ENCODE measurements around the gene CDC25B. TPM values are rescaled to one million over a fixed set of nuclear protein-coding genes. Genes with fewer than 3 reads are reported as not detected.

The CDC25B gene
- total and polyA plus RNA-seq, 3 experiments from 2014 or later, result 61.6 to 81.6 (median 78.0) TPM

DNA sequence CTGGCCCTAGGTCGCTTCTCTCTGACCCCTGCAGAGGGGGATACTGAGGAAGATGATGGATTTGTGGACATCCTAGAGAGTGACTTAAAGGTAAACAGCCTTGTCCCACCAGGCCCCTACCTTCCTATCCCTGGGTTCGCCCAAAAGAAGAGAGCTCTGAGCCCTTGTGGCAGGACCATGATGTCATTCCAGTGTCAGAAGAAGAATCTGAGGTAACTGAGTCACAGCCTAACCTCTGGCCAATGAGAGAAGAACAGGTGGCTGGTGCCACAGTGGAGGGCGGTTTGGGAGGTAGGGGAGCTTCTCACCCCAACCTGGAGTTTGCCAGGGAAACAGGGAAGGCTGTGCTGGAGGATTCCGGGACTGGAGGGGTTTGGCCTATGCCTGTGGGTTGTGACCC is 5.2 kb downstream of the CDC25B start:
- peaks cover 0 to 3% of the 10 kb centered on the region in 2 donors for H3K27me3 Mint-ChIP-seq
- Histone ChIP-seq H3K27me3 (ENCODE audit: insufficient read depth, low read length, poor library complexity, severe bottlenecking) (no peaks in the 10 kb centered on the region), H3K9me3 (ENCODE audit: low read length) (no peaks in the 10 kb centered on the region), H3K4me3 (ENCODE audit: low read length) (no peak overlapping the region), H3K27ac (ENCODE audit: low read depth, low read length) (peak overlapping the region; percentile 49), H3K4me1 (ENCODE audit: insufficient read depth, low read length) (peaks cover 64% of the 10 kb centered on the region), H3K36me3 (ENCODE audit: insufficient read depth, low read length) (peaks cover 69% of the 10 kb centered on the region)
- CTCF ChIA-PET, result interaction anchor here (0.6 to 2.9 kb wide), 2 partner anchors 18 to 1128 kb away, joined by 3 to 29 read pairs; partner anchors contain the start of gene AP5S1
- H3K36me3 Mint-ChIP-seq, result peaks cover 40 to 95% (median 48%) of the 10 kb centered on the region in 3 donors
- peak overlapping the region in 7 of 8 donors; percentile 47 to 97 (median 70) for H3K27ac Mint-ChIP-seq
- H3K4me3 Mint-ChIP-seq, result no peak overlapping the region
- peak in 1 of 5 donors; percentile 42 for DNase-seq
- POLR2A ChIA-PET, result no interaction called here
- H3K9me3 Mint-ChIP-seq, result no peaks in the 10 kb centered on the region
- peaks cover 65 to 87% (median 68%) of the 10 kb centered on the region in 3 donors for H3K4me1 Mint-ChIP-seq

DNA sequence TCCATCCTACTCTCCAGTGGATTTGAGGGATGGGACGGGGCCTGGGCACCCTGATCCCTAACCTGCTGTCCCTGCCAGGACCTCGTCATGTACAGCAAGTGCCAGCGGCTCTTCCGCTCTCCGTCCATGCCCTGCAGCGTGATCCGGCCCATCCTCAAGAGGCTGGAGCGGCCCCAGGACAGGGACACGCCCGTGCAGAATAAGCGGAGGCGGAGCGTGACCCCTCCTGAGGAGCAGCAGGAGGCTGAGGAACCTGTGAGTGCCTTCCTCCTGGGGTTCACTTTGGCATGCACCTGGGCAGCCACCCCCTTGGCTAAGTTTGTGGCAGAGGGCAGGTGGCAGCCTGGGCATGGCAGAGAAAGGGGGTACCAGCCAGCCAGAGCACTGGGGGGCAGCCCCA is 5.7 kb downstream of the CDC25B start:
- Mint-ChIP-seq H3K4me1 (peaks cover 68 to 91% (median 72%) of the 10 kb centered on the region in 3 donors), H3K27me3 (peaks cover 0 to 3% of the 10 kb centered on the region in 2 donors), H3K36me3 (peaks cover 40 to 97% (median 47%) of the 10 kb centered on the region in 3 donors), H3K4me3 (peak overlapping the region in 1 of 7 donors; percentile 68), H3K27ac (peak overlapping the region in 6 of 8 donors; percentile 47 to 88 (median 66)), H3K9me3 (no peaks in the 10 kb centered on the region)
- Histone ChIP-seq H3K27me3 (ENCODE audit: insufficient read depth, low read length, poor library complexity, severe bottlenecking) (no peaks in the 10 kb centered on the region), H3K4me3 (ENCODE audit: low read length) (no peak overlapping the region), H3K27ac (ENCODE audit: low read depth, low read length) (no peak overlapping the region), H3K4me1 (ENCODE audit: insufficient read depth, low read length) (peaks cover 67% of the 10 kb centered on the region), H3K36me3 (ENCODE audit: insufficient read depth, low read length) (peaks cover 70% of the 10 kb centered on the region), H3K9me3 (ENCODE audit: low read length) (no peaks in the 10 kb centered on the region)
- DNase-seq, result no peak
- CTCF ChIA-PET, result interaction anchor here (2.9 kb wide), 1 partner anchor 18 kb away, joined by 29 read pairs; the partner anchor contains the start of gene AP5S1
- POLR2A ChIA-PET, result no interaction called here

DNA sequence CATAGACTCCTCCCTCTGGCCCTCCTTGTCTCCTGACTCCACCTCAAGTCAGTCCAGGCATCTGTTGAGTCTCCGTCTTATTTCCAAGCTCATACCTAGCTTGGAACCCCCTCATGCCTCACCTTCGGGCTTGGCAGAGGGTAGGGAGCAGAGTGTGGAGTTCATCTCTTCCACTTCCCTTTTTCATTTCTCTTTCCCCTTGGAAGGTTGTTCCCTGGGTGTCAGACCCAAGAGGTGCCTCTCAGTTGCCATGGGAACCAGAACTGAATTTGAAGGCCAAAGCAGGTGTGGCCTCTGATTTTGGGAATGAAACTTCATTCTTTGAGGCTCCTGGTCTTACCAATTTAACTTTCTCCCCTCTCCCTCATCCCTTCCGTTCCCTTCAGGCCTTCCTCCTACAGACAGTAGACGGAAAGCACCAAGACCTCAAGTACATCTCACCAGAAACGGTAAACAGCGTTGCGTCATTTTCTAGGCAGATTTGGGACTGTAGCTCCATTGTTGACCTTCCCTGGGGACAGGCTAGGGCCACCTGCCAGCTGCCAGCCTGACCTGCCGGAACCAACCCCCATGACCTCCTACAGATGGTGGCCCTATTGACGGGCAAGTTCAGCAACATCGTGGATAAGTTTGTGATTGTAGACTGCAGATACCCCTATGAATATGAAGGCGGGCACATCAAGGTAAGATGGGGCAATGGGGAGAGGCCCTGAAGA is 6.6 kb downstream of the CDC25B start:
- Mint-ChIP-seq H3K9me3 (no peaks in the 10 kb centered on the region), H3K27ac (peak overlapping the region; percentile 18 to 98 (median 80)), H3K4me3 (peak overlapping the region in 6 of 7 donors; percentile 20 to 72 (median 37)), H3K27me3 (peaks cover 0 to 3% of the 10 kb centered on the region in 2 donors), H3K36me3 (peaks cover 37 to 93% (median 41%) of the 10 kb centered on the region in 3 donors), H3K4me1 (peaks cover 74 to 95% (median 77%) of the 10 kb centered on the region in 3 donors)
- peaks cover 74% of the 10 kb centered on the region for H3K4me1 ChIP-seq (ENCODE audit: insufficient read depth, low read length)
- H3K9me3 ChIP-seq (ENCODE audit: low read length), result no peaks in the 10 kb centered on the region
- ChIA-PET CTCF (interaction anchor here (3.2 kb wide), 1 partner anchor 18 kb away, joined by 18 read pairs; the partner anchor contains the start of gene AP5S1), POLR2A (no interaction called here)
- no peak overlapping the region for H3K27ac ChIP-seq (ENCODE audit: low read depth, low read length)
- H3K27me3 ChIP-seq (ENCODE audit: insufficient read depth, low read length, poor library complexity, severe bottlenecking), result no peaks in the 10 kb centered on the region
- H3K4me3 ChIP-seq (ENCODE audit: low read length), result no peak overlapping the region
- peaks cover 70% of the 10 kb centered on the region for H3K36me3 ChIP-seq (ENCODE audit: insufficient read depth, low read length)
- DNase-seq, result peak in 1 of 5 donors; percentile 22

DNA sequence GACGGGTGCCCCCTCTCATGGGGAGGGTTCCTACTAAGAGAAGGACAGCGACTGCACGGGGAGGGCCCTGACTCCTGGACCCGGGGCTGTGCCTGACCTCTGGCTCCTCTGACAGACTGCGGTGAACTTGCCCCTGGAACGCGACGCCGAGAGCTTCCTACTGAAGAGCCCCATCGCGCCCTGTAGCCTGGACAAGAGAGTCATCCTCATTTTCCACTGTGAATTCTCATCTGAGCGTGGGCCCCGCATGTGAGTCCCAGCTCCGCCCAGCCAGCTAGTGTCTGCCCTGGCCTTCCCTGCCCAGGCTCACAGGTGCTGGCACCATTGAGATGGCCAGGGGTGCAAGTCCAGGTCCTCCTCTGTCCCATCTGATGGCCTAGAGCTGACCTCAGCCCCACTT is 7.2 kb downstream of the CDC25B start:
- POLR2A ChIA-PET, result no interaction called here
- CTCF ChIA-PET, result interaction anchor here (0.6 to 3.2 kb wide), 2 partner anchors 16 to 17 kb away, joined by 3 to 18 read pairs; partner anchors contain the start of genes AP5S1 and CENPB
- H3K4me3 Mint-ChIP-seq, result peak overlapping the region in 1 of 7 donors; percentile 77
- no peaks in the 10 kb centered on the region for H3K9me3 ChIP-seq (ENCODE audit: low read length)
- H3K27ac Mint-ChIP-seq, result peak overlapping the region; percentile 43 to 98 (median 86)
- H3K9me3 Mint-ChIP-seq, result no peaks in the 10 kb centered on the region
- peaks cover 70% of the 10 kb centered on the region for H3K36me3 ChIP-seq (ENCODE audit: insufficient read depth, low read length)
- DNase-seq, result peak in 1 of 5 donors; percentile 33
- no peaks in the 10 kb centered on the region for H3K27me3 ChIP-seq (ENCODE audit: insufficient read depth, low read length, poor library complexity, severe bottlenecking)
- H3K4me1 ChIP-seq (ENCODE audit: insufficient read depth, low read length), result peaks cover 74% of the 10 kb centered on the region
- no peak overlapping the region for H3K27ac ChIP-seq (ENCODE audit: low read depth, low read length)
- H3K36me3 Mint-ChIP-seq, result peaks cover 32 to 87% (median 37%) of the 10 kb centered on the region in 3 donors
- H3K27me3 Mint-ChIP-seq, result no peaks in the 10 kb centered on the region
- peaks cover 75 to 95% (median 77%) of the 10 kb centered on the region in 3 donors for H3K4me1 Mint-ChIP-seq
- H3K4me3 ChIP-seq (ENCODE audit: low read length), result no peak overlapping the region

DNA sequence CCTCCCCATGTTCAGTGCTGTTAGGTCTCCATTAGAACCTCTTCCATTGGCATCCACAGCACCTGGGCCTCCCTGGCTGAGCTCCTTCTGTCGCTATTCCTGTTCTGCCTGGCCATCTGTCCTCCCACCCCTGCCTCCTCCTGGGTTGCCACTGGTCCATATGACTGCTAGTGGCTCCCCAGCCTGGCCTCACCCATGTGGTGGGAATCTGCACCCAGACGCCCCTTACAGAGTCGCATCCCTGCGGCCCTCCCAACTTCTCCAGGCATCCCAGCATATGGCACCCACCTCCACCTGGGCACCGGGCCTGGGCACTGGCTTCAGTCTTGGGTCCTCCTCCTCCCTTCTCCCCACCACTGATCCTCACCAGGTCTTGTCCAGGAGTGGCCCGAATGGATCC is 7.7 kb downstream of the CDC25B start:
- DNase-seq, result peak in 1 of 5 donors; percentile 23
- H3K4me3 Mint-ChIP-seq, result peak overlapping the region in 3 of 7 donors; percentile 60 to 78 (median 77)
- peaks cover 30 to 82% (median 35%) of the 10 kb centered on the region in 3 donors for H3K36me3 Mint-ChIP-seq
- no peaks in the 10 kb centered on the region for H3K9me3 Mint-ChIP-seq
- Histone ChIP-seq H3K36me3 (ENCODE audit: insufficient read depth, low read length) (peaks cover 64% of the 10 kb centered on the region), H3K4me1 (ENCODE audit: insufficient read depth, low read length) (peaks cover 70% of the 10 kb centered on the region), H3K27me3 (ENCODE audit: insufficient read depth, low read length, poor library complexity, severe bottlenecking) (no peaks in the 10 kb centered on the region), H3K9me3 (ENCODE audit: low read length) (no peaks in the 10 kb centered on the region), H3K27ac (ENCODE audit: low read depth, low read length) (no peak overlapping the region), H3K4me3 (ENCODE audit: low read length) (no peak overlapping the region)
- ChIA-PET CTCF (interaction anchor here (0.6 to 3.2 kb wide), 2 partner anchors 17 kb away, joined by 3 to 18 read pairs; partner anchors contain the start of genes AP5S1 and CENPB), POLR2A (interaction anchor here (0.5 to 1.5 kb wide), 2 partner anchors 10 to 27 kb away, joined by 3 to 6 read pairs; no protein-coding TSS in a partner anchor)
- H3K4me1 Mint-ChIP-seq, result peaks cover 69 to 94% (median 75%) of the 10 kb centered on the region in 3 donors
- H3K27me3 Mint-ChIP-seq, result no peaks in the 10 kb centered on the region
- H3K27ac Mint-ChIP-seq, result peak overlapping the region; percentile 43 to 98 (median 86)

DNA sequence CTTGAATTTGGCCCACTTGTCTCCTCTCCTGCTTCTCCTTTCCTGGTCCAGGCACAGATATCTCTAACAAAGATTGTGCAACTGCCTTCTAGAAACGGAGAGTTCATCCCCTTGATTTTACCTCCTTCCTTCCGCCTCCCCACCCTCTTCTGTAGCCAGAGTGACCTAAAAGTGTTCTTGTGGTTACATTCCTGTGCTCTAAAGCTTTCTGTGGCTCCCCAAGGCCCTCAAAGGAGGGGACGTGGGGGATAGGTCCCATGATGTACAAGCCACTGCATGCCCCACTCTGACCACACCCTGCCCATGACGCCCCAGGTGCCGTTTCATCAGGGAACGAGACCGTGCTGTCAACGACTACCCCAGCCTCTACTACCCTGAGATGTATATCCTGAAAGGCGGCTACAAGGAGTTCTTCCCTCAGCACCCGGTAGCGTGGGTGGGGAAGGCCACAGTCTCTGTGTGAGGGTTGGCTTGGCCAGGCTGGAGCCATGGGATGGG is 8.2 kb downstream of the CDC25B start:
- DNase-seq, result peak in 1 of 5 donors; percentile 35
- Histone ChIP-seq H3K9me3 (ENCODE audit: low read length) (no peaks in the 10 kb centered on the region), H3K27me3 (ENCODE audit: insufficient read depth, low read length, poor library complexity, severe bottlenecking) (no peaks in the 10 kb centered on the region), H3K4me3 (ENCODE audit: low read length) (no peak overlapping the region), H3K4me1 (ENCODE audit: insufficient read depth, low read length) (peaks cover 65% of the 10 kb centered on the region), H3K36me3 (ENCODE audit: insufficient read depth, low read length) (peaks cover 62% of the 10 kb centered on the region), H3K27ac (ENCODE audit: low read depth, low read length) (no peak overlapping the region)
- ChIA-PET POLR2A (interaction anchor here (0.5 to 1.5 kb wide), 3 partner anchors 9 to 27 kb away, joined by 3 to 6 read pairs (median 3); partner anchors contain the start of gene AP5S1), CTCF (interaction anchor here (3.2 kb wide), 1 partner anchor 16 kb away, joined by 18 read pairs; the partner anchor contains the start of gene AP5S1)
- H3K9me3 Mint-ChIP-seq, result no peaks in the 10 kb centered on the region
- H3K4me1 Mint-ChIP-seq, result peaks cover 65 to 90% (median 70%) of the 10 kb centered on the region in 3 donors
- peak overlapping the region in 7 of 8 donors; percentile 43 to 98 (median 83) for H3K27ac Mint-ChIP-seq
- no peak overlapping the region for H3K4me3 Mint-ChIP-seq
- peaks cover 28 to 77% (median 32%) of the 10 kb centered on the region in 3 donors for H3K36me3 Mint-ChIP-seq
- no peaks in the 10 kb centered on the region for H3K27me3 Mint-ChIP-seq

DNA sequence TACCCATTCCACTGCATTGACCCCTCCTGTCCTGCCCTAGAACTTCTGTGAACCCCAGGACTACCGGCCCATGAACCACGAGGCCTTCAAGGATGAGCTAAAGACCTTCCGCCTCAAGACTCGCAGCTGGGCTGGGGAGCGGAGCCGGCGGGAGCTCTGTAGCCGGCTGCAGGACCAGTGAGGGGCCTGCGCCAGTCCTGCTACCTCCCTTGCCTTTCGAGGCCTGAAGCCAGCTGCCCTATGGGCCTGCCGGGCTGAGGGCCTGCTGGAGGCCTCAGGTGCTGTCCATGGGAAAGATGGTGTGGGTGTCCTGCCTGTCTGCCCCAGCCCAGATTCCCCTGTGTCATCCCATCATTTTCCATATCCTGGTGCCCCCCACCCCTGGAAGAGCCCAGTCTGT is 8.7 kb downstream of the CDC25B start:
- Mint-ChIP-seq H3K27me3 (no peaks in the 10 kb centered on the region), H3K27ac (peak overlapping the region in 5 of 8 donors; percentile 27 to 95 (median 66)), H3K9me3 (no peaks in the 10 kb centered on the region), H3K36me3 (peaks cover 28 to 72% (median 29%) of the 10 kb centered on the region in 3 donors), H3K4me3 (no peak overlapping the region), H3K4me1 (peaks cover 60 to 85% (median 65%) of the 10 kb centered on the region in 3 donors)
- POLR2A ChIA-PET, result interaction anchor here (1.0 to 1.5 kb wide), 3 partner anchors 9 to 20 kb away, joined by 3 to 6 read pairs (median 3); partner anchors contain the start of gene AP5S1
- Histone ChIP-seq H3K4me3 (ENCODE audit: low read length) (no peak overlapping the region), H3K36me3 (ENCODE audit: insufficient read depth, low read length) (peaks cover 62% of the 10 kb centered on the region), H3K9me3 (ENCODE audit: low read length) (no peaks in the 10 kb centered on the region), H3K27me3 (ENCODE audit: insufficient read depth, low read length, poor library complexity, severe bottlenecking) (no peaks in the 10 kb centered on the region), H3K27ac (ENCODE audit: low read depth, low read length) (no peak overlapping the region), H3K4me1 (ENCODE audit: insufficient read depth, low read length) (peaks cover 63% of the 10 kb centered on the region)
- DNase-seq, result peak in 1 of 5 donors; percentile 23
- CTCF ChIA-PET, result interaction anchor here (3.2 kb wide), 1 partner anchor 16 kb away, joined by 18 read pairs; the partner anchor contains the start of gene AP5S1
